K562 (cell line): ENCODE results near the gene LRRC47.

Experiments used
- FIP1L1 ChIP-seq: fragments of 200-400 bp; formaldehyde crosslinking; IDR thresholded peaks from 2 replicates; pipeline ENCODE4 v1.6.1; 2018; ENCODE audit warnings: mild to moderate bottlenecking, low read depth, low read length; ENCODE audit not compliant: poor library complexity, severe bottlenecking
- HMG20A ChIP-seq: fragments of 450-650 bp; formaldehyde crosslinking; conservative IDR thresholded peaks from 2 replicates; pipeline ENCODE4 v1.4.0; 2020; ENCODE audit warnings: mild to moderate bottlenecking, mixed read lengths
- POLR2AphosphoS2 ChIP-seq: IDR thresholded peaks from 2 replicates; pipeline ENCODE4 v1.6.1; 2012; ENCODE audit warnings: low read length, improper control_type of control experiment
- SMARCC2 ChIP-seq: fragments of 450-650 bp; IDR thresholded peaks from 2 replicates; pipeline ENCODE4 v1.6.1; 2017; ENCODE audit warnings: antibody characterized with exemption, moderate library complexity, mild to moderate bottlenecking, low read depth
- TCF7 ChIP-seq: sonication (generic); IDR thresholded peaks from 2 replicates; pipeline ENCODE4 v1.6.1; 2016; ENCODE audit warnings: antibody characterized with exemption, borderline replicate concordance
- ZKSCAN3 ChIP-seq: fragments of 250-450 bp; sonication (Bioruptor Pico); IDR thresholded peaks from 2 replicates; pipeline ENCODE4 v1.4.0; 2020
- ZNF57 ChIP-seq: fragments of 450-650 bp; formaldehyde crosslinking; IDR thresholded peaks from 2 replicates; pipeline ENCODE4 v1.4.0; 2020; ENCODE audit warnings: mild to moderate bottlenecking, moderate library complexity
- ZNF79 ChIP-seq: fragments of 250-450 bp; sonication (Bioruptor Pico); IDR thresholded peaks from 2 replicates; pipeline ENCODE4 v1.4.0; 2020; ENCODE audit warnings: low read depth, mild to moderate bottlenecking, moderate library complexity
- TF ChIP-seq, protein P1 (sequence below): fragments of 150-350 bp; conservative IDR thresholded peaks from 2 replicates; pipeline ENCODE4 v1.6.1; 2014; ENCODE audit warnings: low read length
- TF ChIP-seq, protein P2 (sequence below): sonication (generic); formaldehyde crosslinking; IDR thresholded peaks from 2 replicates; pipeline ENCODE4 v1.8.0; 2022; ENCODE audit warnings: mild to moderate bottlenecking, missing genetic modification reagents
- TF ChIP-seq, protein P3 (sequence below), 3 experiments: fragments of 200-800 bp in 1 of 3; sonication (Bioruptor generic) in 1 of 3; sonication (generic) in 1 of 3; formaldehyde crosslinking in 1 of 3; IDR thresholded peaks; 2 replicates each; pipeline versions ENCODE4 v1.6.1 to v1.8.0; 2016 to 2022; ENCODE audit warnings: mild to moderate bottlenecking in 2 of 3, missing compliant biosample characterization in 2 of 3, missing genetic modification characterization in 2 of 3, missing genetic modification reagents in 1 of 3

- TF ChIP-seq HMG20A, result no peak
- no peak for TF ChIP-seq FIP1L1
- TF ChIP-seq, protein P1, sequence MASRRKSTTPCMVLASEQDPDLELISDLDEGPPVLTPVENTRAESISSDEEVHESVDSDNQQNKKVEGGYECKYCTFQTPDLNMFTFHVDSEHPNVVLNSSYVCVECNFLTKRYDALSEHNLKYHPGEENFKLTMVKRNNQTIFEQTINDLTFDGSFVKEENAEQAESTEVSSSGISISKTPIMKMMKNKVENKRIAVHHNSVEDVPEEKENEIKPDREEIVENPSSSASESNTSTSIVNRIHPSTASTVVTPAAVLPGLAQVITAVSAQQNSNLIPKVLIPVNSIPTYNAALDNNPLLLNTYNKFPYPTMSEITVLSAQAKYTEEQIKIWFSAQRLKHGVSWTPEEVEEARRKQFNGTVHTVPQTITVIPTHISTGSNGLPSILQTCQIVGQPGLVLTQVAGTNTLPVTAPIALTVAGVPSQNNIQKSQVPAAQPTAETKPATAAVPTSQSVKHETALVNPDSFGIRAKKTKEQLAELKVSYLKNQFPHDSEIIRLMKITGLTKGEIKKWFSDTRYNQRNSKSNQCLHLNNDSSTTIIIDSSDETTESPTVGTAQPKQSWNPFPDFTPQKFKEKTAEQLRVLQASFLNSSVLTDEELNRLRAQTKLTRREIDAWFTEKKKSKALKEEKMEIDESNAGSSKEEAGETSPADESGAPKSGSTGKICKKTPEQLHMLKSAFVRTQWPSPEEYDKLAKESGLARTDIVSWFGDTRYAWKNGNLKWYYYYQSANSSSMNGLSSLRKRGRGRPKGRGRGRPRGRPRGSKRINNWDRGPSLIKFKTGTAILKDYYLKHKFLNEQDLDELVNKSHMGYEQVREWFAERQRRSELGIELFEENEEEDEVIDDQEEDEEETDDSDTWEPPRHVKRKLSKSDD, result no peak
- TF ChIP-seq ZNF79, result no peak
- TF ChIP-seq, protein P2, sequence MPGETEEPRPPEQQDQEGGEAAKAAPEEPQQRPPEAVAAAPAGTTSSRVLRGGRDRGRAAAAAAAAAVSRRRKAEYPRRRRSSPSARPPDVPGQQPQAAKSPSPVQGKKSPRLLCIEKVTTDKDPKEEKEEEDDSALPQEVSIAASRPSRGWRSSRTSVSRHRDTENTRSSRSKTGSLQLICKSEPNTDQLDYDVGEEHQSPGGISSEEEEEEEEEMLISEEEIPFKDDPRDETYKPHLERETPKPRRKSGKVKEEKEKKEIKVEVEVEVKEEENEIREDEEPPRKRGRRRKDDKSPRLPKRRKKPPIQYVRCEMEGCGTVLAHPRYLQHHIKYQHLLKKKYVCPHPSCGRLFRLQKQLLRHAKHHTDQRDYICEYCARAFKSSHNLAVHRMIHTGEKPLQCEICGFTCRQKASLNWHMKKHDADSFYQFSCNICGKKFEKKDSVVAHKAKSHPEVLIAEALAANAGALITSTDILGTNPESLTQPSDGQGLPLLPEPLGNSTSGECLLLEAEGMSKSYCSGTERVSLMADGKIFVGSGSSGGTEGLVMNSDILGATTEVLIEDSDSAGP (CRISPR knock-in tag), result no peak
- no peak for TF ChIP-seq ZKSCAN3
- TF ChIP-seq, protein P3, sequence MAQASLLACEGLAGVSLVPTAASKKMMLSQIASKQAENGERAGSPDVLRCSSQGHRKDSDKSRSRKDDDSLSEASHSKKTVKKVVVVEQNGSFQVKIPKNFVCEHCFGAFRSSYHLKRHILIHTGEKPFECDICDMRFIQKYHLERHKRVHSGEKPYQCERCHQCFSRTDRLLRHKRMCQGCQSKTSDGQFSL (CRISPR knock-in tag; IDR thresholded peaks at IDR 0.05), result no peak; the same call in 1 of the 2 replicates
- TF ChIP-seq, protein P3 (tag; IDR thresholded peaks at IDR 0.05), result no peak; a peak in 1 of 4 replicates
- TF ChIP-seq TCF7, result no peak
- no peak for TF ChIP-seq ZNF57 (CRISPR knock-in tag)
- TF ChIP-seq POLR2AphosphoS2, result no peak
- no peak for TF ChIP-seq SMARCC2
Measured at GRCh38 chr1:3772715-3773571, 23.4 kb downstream of the LRRC47 start, which contains the start of gene SMIM1.
